ENCODE measurements around the gene MRPL54. TPM values are rescaled to one million over a fixed set of nuclear protein-coding genes. Genes with fewer than 3 reads are reported as not detected.

Gene MRPL54
- polyA plus RNA-seq, 2 of the 4 experiments (the other 2 are of a cell fraction): 30.8 to 47.5 TPM

GRCh38 chr19:3769494-3769893, 7.0 kb downstream of the MRPL54 start:
- TF ChIP-seq KDM5A (IDR thresholded peaks at IDR 0.05) (no peak), MAX (IDR thresholded peaks at IDR 0.05) (no peak), FOSL2 (IDR thresholded peaks at IDR 0.05) (no peak), FOSL2 (CRISPR knock-in tag; IDR thresholded peaks at IDR 0.05) (no peak), POLR2AphosphoS2 (conservative IDR thresholded peaks at IDR 0.05; ENCODE audit: low read length) (no peak), TFCP2L1 (CRISPR knock-in tag; IDR thresholded peaks at IDR 0.05) (no peak), HEYL (CRISPR knock-in tag; IDR thresholded peaks at IDR 0.05) (no peak), POLR2A (IDR thresholded peaks at IDR 0.05; ENCODE audit: low read length) (no peak), ATOH8 (CRISPR knock-in tag; IDR thresholded peaks at IDR 0.05; ENCODE audit: low read depth) (no peak), NFE2L2 (conservative IDR thresholded peaks at IDR 0.05; ENCODE audit: low read length) (no peak), TP53 (CRISPR knock-in tag; IDR thresholded peaks at IDR 0.05) (no peak), JUNB (IDR thresholded peaks at IDR 0.05) (no peak), ZSCAN20 (CRISPR knock-in tag; IDR thresholded peaks at IDR 0.05) (no peak), RAD21 (conservative IDR thresholded peaks at IDR 0.05 in 1 of 2, IDR thresholded peaks at IDR 0.05 in 1 of 2) (no peak), ESRRA (IDR thresholded peaks at IDR 0.05; ENCODE audit: borderline replicate concordance, low read length) (no peak), EP300 (IDR thresholded peaks at IDR 0.05) (no peak)
- TF ChIP-seq, protein P1, sequence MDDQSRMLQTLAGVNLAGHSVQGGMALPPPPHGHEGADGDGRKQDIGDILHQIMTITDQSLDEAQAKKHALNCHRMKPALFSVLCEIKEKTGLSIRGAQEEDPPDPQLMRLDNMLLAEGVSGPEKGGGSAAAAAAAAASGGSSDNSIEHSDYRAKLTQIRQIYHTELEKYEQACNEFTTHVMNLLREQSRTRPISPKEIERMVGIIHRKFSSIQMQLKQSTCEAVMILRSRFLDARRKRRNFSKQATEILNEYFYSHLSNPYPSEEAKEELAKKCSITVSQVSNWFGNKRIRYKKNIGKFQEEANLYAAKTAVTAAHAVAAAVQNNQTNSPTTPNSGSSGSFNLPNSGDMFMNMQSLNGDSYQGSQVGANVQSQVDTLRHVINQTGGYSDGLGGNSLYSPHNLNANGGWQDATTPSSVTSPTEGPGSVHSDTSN (IDR thresholded peaks at IDR 0.05): no peak
- Histone ChIP-seq H3K9me3 (no peaks in the 10 kb centered on the region), H3K4me3 (no peak overlapping the region), H3K27ac (no peak overlapping the region), H3K4me2 (no peak overlapping the region), H3K4me1 (no peaks in the 10 kb centered on the region)
- FAIRE-seq (no peak), DNase-seq (ENCODE audit: low read depth in 1 of 2, low spot score in 1 of 2) (no peak), ATAC-seq (peak in 1 of 2 experiments; percentile 30; a peak in 3 of 6 replicates)
- ChIA-PET POLR2A (no interaction called here), CTCF (no interaction called here)
- no CpG with 5 or more reads among the region's 17 CpGs for WGBS (ENCODE audit: missing lambda C conversion rate)

- DNase-seq (ENCODE audit: low read depth in 1 of 2, low spot score in 1 of 2): no peak
- Histone ChIP-seq H3K4me3 (no peak overlapping the region), H3K4me1 (no peaks in the 10 kb centered on the region), H3K4me2 (no peak overlapping the region), H3K27ac (no peak overlapping the region), H3K9me3 (no peaks in the 10 kb centered on the region)
- 89% methylated on average over 21 of the region's 53 CpGs for WGBS (ENCODE audit: missing lambda C conversion rate)
- no peak for TF ChIP-seq CHD2 (IDR thresholded peaks at IDR 0.05; ENCODE audit: low read length, partially characterized antibody)
- TF ChIP-seq JUNB (IDR thresholded peaks at IDR 0.05): no peak
- no peak for TF ChIP-seq KDM1A (IDR thresholded peaks at IDR 0.05; ENCODE audit: low read depth)
- TF ChIP-seq TFCP2L1 (CRISPR knock-in tag; IDR thresholded peaks at IDR 0.05): no peak
- TF ChIP-seq NR3C1 (IDR thresholded peaks at IDR 0.05): no peak
- TF ChIP-seq BHLHE40 (IDR thresholded peaks at IDR 0.05; ENCODE audit: low read depth, low read length): no peak
- no peak for TF ChIP-seq NPAS2 (CRISPR knock-in tag; IDR thresholded peaks at IDR 0.05; ENCODE audit: borderline replicate concordance)
- no peak for TF ChIP-seq JUN (IDR thresholded peaks at IDR 0.05)
- TF ChIP-seq HES2 (IDR thresholded peaks at IDR 0.05): no peak
- TF ChIP-seq FOSL2 (IDR thresholded peaks at IDR 0.05): no peak
- no peak for TF ChIP-seq FOSL2 (CRISPR knock-in tag; IDR thresholded peaks at IDR 0.05)
- ChIA-PET POLR2A (interaction anchor here (1.1 kb wide), 1 partner anchor 7 kb away, joined by 4 read pairs; no protein-coding TSS in a partner anchor), CTCF (interaction anchor here (0.9 kb wide), 1 partner anchor 8 kb away, joined by 3 read pairs; the partner anchor contains the start of gene MRPL54)
- no peak for ATAC-seq
- no peak for FAIRE-seq
Observed at GRCh38 chr19:3770136-3770999, 7.9 kb downstream of the MRPL54 start.

Data from A549 (cell line).